GM23248 (cell line): ENCODE results near the gene DNASE1L2.

ENCODE experiments used
- EZH2 ChIP-seq: fragments of 200-600 bp; sonication (generic); IDR thresholded peaks from 2 replicates; pipeline ENCODE4 v1.6.1; 2018; ENCODE audit warnings: antibody characterized with exemption, mild to moderate bottlenecking; ENCODE audit not compliant: insufficient read depth, poor library complexity, severe bottlenecking
- EZH2phosphoT487 ChIP-seq: fragments of 200-600 bp; sonication (generic); IDR thresholded peaks from 2 replicates; pipeline ENCODE4 v1.6.1; 2018; ENCODE audit warnings: antibody characterized with exemption, moderate library complexity, mild to moderate bottlenecking, low read depth; ENCODE audit not compliant: insufficient read depth

GRCh38 chr16:2191446-2191706 lies 44.9 kb upstream of the DNASE1L2 start:
- TF ChIP-seq EZH2 (no peak), EZH2phosphoT487 (no peak)
